ENCODE results near the gene NTMT2. TPM values are rescaled to one million over a fixed set of nuclear protein-coding genes. Genes with fewer than 3 reads are reported as not detected.

Gene NTMT2
- total RNA-seq = not detected in 2 replicates

DNA sequence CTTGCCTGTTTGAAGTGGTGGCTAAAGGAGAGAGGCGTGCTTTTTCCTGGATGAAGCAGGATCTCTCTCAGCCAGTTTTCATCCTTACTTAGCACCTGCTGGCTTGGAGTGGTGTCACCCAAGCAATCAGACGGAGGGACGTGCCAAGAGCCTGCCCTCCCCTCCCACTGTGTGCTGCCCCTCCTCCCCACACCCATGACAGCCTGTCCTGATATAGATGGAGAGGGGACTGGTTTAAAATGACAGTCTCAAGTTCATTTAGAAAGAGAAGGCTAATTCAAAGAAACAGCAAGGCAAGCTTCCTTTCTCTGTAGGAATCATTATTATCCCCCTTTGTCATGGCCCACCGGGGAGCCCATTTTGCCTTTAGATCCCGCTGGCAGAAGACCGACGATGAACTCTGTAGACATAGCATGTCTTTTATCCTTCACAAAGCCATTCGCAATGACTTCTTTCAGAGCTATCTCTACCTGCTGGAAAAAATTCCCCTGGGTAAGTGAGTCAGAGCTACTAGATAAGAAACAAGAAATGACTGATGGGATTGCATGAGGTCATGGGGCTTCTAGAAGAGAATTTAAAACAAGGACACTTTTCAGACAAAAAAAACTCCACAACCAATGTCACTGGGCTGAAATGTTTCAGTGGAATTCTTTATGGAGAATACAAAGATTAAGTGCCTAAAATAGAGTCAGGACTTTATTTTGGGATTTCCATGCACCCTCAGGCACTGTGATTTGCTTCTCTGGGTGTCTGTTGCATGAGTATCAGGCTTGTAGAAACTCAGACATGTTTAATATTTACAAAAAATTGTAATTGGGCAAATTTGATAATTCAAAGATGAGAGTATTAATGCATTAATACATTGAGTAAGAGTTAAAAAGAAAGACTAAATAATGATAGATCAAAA lies at the start of gene NTMT2:
Gene NTMT2 (plus strand): TSS at position 190 of the 907 bp plus-strand sequence. CDS start 149 bp downstream, at position 339.

Other genes with a start within 250 kb of the NTMT2 start
- 14.9 and 17.4 TPM in 2 replicates for gene KIFAP3, start 71.3 kb upstream of the NTMT2 start, total RNA-seq